Bronchial epithelial cell (primary cell): Measurements from ENCODE around the gene LSM4. TPM values are rescaled to one million over a fixed set of nuclear protein-coding genes. Genes with fewer than 3 reads are reported as not detected.

ENCODE experiments used
- DNase-seq: peaks from one replicate; pipeline ENCODE4 v3.0.0-alpha.2; 2010; ENCODE audit warnings: low read depth
- FAIRE-seq: peaks from 2 replicates; lab custom pipeline; 2011; peaks lifted over from hg19 to GRCh38; lab: Jason Lieb, UNC
- H3K27me3 ChIP-seq: 2 replicates; pipeline ENCODE4 v1.5.1; 2011; ENCODE audit warnings: low read length; ENCODE audit not compliant: control insufficient read depth, insufficient read depth
- H3K36me3 ChIP-seq: 2 replicates; pipeline ENCODE4 v1.5.1; 2011; ENCODE audit warnings: low read length; ENCODE audit not compliant: control insufficient read depth, insufficient read depth
- H3K4me3 ChIP-seq: 2 replicates; pipeline ENCODE4 v1.5.1; 2011; ENCODE audit warnings: mild to moderate bottlenecking, low read depth, low read length, control low read depth
- CTCF ChIP-seq: IDR thresholded peaks from 2 replicates; pipeline ENCODE4 v1.5.1; 2011; ENCODE audit warnings: mild to moderate bottlenecking, moderate library complexity, low read length, control low read depth, inconsistent platforms; ENCODE audit not compliant: insufficient read depth, severe bottlenecking
- total RNA-seq: library from RNA; depleted of rRNA; stranded (reverse); fragments of >200 nt; gene quantifications from 2 replicates; pipeline ENCODE4 v1.2.1, GENCODE V29; 2014

Gene LSM4
- total RNA-seq, 1 donor from 2014 or later, result 208 TPM

- no peak for FAIRE-seq
- Histone ChIP-seq H3K4me3 (no peak overlapping the region), H3K36me3 (no peaks in the 10 kb centered on the region), H3K27me3 (no peaks in the 10 kb centered on the region)
- DNase-seq, result no peak
- no peak for TF ChIP-seq CTCF
Measured at GRCh38 chr19:18266771-18267686, 55.8 kb downstream of the LSM4 start.

GRCh38 chr19:18265582-18265981, 57.3 kb downstream of the LSM4 start:
- no peak for TF ChIP-seq CTCF
- FAIRE-seq, result no peak
- H3K4me3 ChIP-seq, result no peak overlapping the region
- H3K36me3 ChIP-seq, result no peaks in the 10 kb centered on the region
- no peaks in the 10 kb centered on the region for H3K27me3 ChIP-seq
- DNase-seq, result no peak

- Histone ChIP-seq H3K36me3 (no peaks in the 10 kb centered on the region), H3K4me3 (no peak overlapping the region), H3K27me3 (no peaks in the 10 kb centered on the region)
- FAIRE-seq (no peak), DNase-seq (no peak)
- TF ChIP-seq CTCF, result no peak
Measured at GRCh38 chr19:18264971-18265540, 57.8 kb downstream of the LSM4 start.

GRCh38 chr19:18264137-18264854, 58.6 kb downstream of the LSM4 start:
- Histone ChIP-seq H3K36me3 (no peaks in the 10 kb centered on the region), H3K4me3 (no peak overlapping the region), H3K27me3 (no peaks in the 10 kb centered on the region)
- DNase-seq (no peak), FAIRE-seq (no peak)
- TF ChIP-seq CTCF, result no peak

- TF ChIP-seq CTCF, result no peak
- no peak for DNase-seq
- no peak overlapping the region for H3K4me3 ChIP-seq
- no peaks in the 10 kb centered on the region for H3K27me3 ChIP-seq
- FAIRE-seq, result no peak
- no peaks in the 10 kb centered on the region for H3K36me3 ChIP-seq
Measured at GRCh38 chr19:18263324-18264136, 59.3 kb downstream of the LSM4 start.
